ENCODE data around the gene STK4.
"Not testable (repeated sequence)": the region's sequence is repeated elsewhere in the genome, so short reads cannot be mapped to it uniquely, and the experiment has no call there.

The STK4 gene

DNA sequence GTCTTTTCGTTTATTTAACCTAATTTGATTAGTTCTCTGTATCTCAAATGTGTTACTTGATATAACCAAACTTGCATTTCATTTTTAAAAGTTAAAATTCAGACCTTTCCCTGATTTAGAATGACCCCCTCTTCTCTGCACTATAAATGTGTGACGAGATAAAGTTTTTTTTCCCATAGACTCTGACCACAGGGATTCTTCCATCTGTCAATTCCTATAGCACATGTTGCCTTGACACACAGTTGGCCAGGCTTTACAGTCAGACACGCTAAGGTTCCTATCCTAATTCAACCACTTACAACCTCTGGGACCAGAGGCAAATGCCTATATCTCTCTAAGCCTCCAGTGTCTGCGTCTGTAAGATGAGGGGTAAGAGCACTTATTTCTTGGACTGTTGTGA is 94.0 kb downstream of the STK4 start:
- Mint-ChIP-seq H3K4me3 (no peak overlapping the region), H3K36me3 (peaks cover 98% of the 10 kb centered on the region), H3K27ac (peak overlapping the region; percentile 48), H3K4me1 (peaks cover 80% of the 10 kb centered on the region), H3K9me3 (no peaks in the 10 kb centered on the region)
- no peak for ATAC-seq
- no peak for DNase-seq (ENCODE audit: low spot score in 2 of 2)

DNA sequence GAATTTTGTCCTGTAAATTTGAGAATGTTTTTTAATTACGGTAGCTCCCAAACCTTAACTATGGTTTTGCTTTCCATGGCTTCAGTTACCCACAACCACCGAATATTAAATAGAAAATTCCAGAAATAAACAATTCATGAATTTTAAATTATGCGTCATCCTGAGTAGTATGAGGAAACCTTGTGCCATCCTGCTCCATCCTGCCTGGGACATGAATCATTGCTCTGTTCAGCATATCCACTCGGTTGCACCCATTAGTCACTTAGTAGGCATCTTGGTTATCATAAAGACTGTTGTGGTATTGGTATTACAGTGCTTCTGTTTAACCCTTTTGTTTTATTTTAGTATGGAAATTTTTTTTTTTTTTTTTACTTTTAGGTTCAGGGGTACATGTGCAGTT is 94.9 kb downstream of the STK4 start:
- no peak overlapping the region for H3K4me3 Mint-ChIP-seq
- H3K9me3 Mint-ChIP-seq = no peaks in the 10 kb centered on the region
- ATAC-seq = peak; percentile 96
- no peak for DNase-seq (ENCODE audit: low spot score in 2 of 2)
- peaks cover 79% of the 10 kb centered on the region for H3K4me1 Mint-ChIP-seq
- H3K27ac Mint-ChIP-seq = peak overlapping the region; percentile 83
- H3K36me3 Mint-ChIP-seq = peaks cover 98% of the 10 kb centered on the region

DNA sequence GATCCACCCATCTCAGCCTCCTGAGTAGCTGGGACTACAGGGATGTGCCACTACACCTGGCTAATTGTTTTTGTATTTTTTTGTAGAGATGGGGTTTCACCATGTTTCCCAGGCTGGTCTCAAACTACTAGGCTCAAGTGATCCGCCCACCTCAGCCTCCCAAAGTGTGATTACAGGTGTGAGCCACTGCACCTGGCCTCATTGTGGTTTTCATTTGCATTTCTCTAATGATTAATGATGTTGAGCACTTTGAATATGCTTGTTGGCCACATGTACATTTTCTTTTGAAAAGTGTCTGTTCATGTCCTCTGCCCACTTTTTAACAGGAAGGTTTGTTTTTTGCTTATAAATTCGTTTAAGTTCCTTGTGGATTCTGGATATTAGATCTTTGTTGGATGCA is 96.8 kb downstream of the STK4 start:
- peaks cover 98% of the 10 kb centered on the region for H3K36me3 Mint-ChIP-seq
- peak overlapping the region; percentile 79 for H3K27ac Mint-ChIP-seq
- not testable (repeated sequence) for ATAC-seq; DNase-seq (ENCODE audit: low spot score in 2 of 2); H3K4me3 Mint-ChIP-seq; H3K9me3 Mint-ChIP-seq
- H3K4me1 Mint-ChIP-seq = peaks cover 78% of the 10 kb centered on the region

DNA sequence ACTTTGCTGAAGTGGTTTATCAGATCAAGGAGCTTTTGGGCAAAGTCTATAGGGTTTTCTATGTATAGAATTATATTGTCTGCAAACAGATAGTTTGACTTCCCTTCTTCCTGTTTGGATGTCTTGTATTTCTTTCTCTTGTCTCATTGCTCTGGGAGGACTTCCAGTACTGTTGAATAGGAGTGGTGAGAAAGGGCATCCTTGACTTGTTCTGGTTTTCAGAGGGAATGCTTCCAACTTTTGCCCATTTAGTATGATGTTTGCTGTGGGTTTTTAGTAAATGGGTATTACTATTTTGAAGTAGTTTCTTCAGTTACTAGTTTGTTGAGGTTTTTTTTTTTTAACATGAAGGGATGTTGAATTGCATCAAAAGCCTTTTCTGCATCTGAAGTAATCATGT is 98.5 kb downstream of the STK4 start:
- ATAC-seq (no peak), DNase-seq (ENCODE audit: low spot score in 2 of 2) (no peak)
- Mint-ChIP-seq H3K27ac (peak overlapping the region; percentile 79), H3K9me3 (no peaks in the 10 kb centered on the region), H3K4me3 (no peak overlapping the region), H3K4me1 (peaks cover 80% of the 10 kb centered on the region), H3K36me3 (peaks cover 100% of the 10 kb centered on the region)

DNA sequence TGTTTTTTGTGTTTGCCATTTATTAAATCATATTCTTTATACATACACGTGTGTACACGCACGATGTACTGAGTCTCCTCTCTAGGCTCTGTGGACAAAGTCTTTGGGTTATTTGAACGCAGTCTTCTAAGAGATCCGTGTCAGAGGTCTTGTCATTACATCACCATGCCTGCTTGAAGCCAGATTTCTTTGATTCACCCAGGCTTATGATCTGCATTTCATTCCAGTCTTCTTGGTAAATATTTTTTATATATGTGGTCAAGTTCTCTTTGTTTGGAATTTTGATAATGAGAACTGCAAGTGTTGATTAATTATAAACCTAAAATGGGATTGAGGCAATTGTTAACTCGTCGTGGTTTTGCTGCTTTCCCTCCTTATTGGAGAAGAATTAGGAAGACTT is 100.1 kb downstream of the STK4 start:
- no peak for ATAC-seq
- Mint-ChIP-seq H3K9me3 (no peaks in the 10 kb centered on the region), H3K4me3 (no peak overlapping the region), H3K36me3 (peaks cover 100% of the 10 kb centered on the region), H3K4me1 (peaks cover 81% of the 10 kb centered on the region), H3K27ac (no peak overlapping the region)
- DNase-seq (ENCODE audit: low spot score in 2 of 2) = no peak

DNA sequence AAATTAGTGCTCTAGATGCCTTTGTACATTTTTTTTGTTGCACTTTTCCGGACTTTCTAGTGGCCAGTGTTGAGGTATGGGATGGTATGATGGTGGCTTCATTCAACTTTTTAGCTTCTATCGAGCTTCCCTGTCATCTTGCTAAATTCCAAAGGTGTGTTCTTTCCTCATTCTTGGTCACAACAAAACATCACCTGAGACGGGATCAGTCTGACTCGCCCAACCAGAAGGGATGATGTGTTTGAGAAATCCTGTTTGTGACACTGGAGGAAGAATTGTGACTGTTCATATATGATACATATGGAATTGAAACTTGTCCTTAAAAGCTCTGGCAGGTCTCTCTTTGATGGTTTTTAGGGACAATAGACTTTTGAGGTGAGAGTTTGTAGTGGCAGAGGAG is 100.8 kb downstream of the STK4 start:
- H3K4me1 Mint-ChIP-seq = peaks cover 75% of the 10 kb centered on the region
- H3K9me3 Mint-ChIP-seq = no peaks in the 10 kb centered on the region
- H3K4me3 Mint-ChIP-seq = no peak overlapping the region
- H3K27ac Mint-ChIP-seq = peak overlapping the region; percentile 63
- peaks cover 97% of the 10 kb centered on the region for H3K36me3 Mint-ChIP-seq
- ATAC-seq = no peak
- no peak for DNase-seq (ENCODE audit: low spot score in 2 of 2)

DNA sequence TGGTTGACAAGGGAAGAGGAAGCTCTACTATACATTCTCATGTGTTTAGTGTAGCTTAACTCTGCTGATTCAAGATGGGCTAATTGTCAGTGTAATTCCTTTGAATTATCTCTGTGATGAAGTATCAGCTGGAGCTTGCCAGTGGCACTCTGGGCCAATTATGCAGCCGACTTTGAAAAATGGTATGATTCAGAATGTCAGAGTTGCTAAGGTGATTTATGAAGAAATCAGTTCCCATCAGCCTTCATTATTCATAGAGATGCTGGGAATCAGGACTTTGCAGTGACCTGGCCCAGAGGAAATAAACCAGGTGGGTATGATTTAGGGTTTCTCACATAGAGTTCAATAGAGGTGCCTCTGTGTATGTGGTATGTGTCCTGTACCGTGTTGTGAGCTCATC is 101.2 kb downstream of the STK4 start:
- no peak for DNase-seq (ENCODE audit: low spot score in 2 of 2)
- Mint-ChIP-seq H3K27ac (peak overlapping the region; percentile 63), H3K4me1 (peaks cover 73% of the 10 kb centered on the region), H3K4me3 (no peak overlapping the region), H3K9me3 (no peaks in the 10 kb centered on the region), H3K36me3 (peaks cover 97% of the 10 kb centered on the region)
- ATAC-seq = no peak

DNA sequence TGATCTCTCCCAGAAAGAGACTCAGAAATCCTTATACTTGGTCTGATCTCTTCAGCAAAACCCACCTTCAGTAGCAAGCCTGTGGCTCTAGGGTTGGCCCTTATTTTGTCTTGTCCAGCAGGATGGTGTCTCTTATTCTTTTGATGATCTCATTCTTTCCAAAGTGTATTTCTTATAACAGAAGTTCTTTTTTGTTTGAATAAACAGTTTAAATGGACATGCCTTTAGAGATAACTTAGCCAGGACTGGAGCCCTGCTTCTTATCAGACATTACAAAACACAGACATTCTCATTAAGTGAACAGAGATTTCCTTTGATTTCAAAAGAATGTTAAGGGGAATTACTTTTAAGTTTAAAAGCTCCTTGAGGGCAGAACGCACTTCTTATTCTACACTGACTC is 102.9 kb downstream of the STK4 start:
- DNase-seq (ENCODE audit: low spot score in 2 of 2) = no peak
- no peak for ATAC-seq
- no peaks in the 10 kb centered on the region for H3K9me3 Mint-ChIP-seq
- H3K36me3 Mint-ChIP-seq = peaks cover 92% of the 10 kb centered on the region
- peak overlapping the region; percentile 79 for H3K27ac Mint-ChIP-seq
- H3K4me3 Mint-ChIP-seq = no peak overlapping the region
- peaks cover 73% of the 10 kb centered on the region for H3K4me1 Mint-ChIP-seq

DNA sequence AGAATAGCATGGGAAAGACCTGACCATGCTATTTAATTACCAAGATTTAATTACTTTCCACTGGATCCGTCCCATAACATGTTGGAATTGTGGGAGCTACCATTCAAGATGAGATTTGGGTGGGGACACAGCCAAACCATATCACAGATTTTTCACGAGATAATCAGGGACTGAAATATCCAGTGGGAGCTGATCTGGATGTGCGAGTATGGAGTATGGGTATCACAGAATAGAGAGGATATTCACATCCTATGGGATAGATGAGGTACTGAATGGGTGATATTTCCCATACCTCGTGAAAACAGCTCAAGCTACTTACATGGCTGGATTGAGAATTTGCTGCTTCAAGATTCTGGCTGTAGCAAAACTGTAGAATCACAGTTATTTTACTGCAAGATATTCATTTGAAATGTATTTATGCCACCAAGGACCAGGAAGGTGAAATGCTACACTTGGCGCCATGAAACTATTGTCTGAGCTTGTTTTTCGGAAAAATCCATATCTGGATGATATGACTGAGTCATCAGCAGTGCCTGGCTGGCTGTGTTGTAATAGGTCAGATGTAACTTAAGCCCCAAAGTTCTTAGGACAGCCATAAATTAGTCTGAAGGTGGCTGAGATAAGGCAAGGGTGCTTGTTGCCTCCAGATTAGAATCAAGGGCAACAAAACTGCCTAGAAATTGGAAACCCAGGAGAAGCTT is 104.8 kb downstream of the STK4 start:
- Mint-ChIP-seq H3K4me3 (no peak overlapping the region), H3K4me1 (peaks cover 55% of the 10 kb centered on the region), H3K36me3 (peaks cover 92% of the 10 kb centered on the region), H3K9me3 (no peaks in the 10 kb centered on the region), H3K27ac (peak overlapping the region; percentile 85)
- DNase-seq (ENCODE audit: low spot score in 2 of 2) (no peak), ATAC-seq (no peak)

DNA sequence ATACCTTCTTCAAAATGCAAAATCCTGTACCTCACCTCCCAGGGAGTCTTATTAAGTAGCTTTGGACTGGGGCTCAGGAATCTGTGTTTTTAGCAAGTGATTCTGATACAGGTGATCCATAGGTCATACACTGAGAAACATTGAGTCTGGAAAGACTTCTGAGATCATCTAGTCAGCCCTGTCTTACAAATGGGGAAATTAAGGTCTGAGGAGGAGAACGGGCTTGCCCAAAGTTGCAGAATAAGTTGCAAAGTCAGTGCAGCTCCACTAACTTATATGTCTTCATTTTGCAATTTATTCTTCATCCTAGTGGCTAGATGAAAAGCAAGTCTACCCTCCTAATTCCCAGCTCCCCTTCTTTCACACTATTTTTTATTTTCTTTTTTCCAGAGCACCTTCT is 105.8 kb downstream of the STK4 start:
- Mint-ChIP-seq H3K4me3 (no peak overlapping the region), H3K36me3 (peaks cover 92% of the 10 kb centered on the region), H3K27ac (peak overlapping the region; percentile 85), H3K4me1 (peaks cover 47% of the 10 kb centered on the region), H3K9me3 (no peaks in the 10 kb centered on the region)
- DNase-seq (ENCODE audit: low spot score in 2 of 2) = no peak
- no peak for ATAC-seq

DNA sequence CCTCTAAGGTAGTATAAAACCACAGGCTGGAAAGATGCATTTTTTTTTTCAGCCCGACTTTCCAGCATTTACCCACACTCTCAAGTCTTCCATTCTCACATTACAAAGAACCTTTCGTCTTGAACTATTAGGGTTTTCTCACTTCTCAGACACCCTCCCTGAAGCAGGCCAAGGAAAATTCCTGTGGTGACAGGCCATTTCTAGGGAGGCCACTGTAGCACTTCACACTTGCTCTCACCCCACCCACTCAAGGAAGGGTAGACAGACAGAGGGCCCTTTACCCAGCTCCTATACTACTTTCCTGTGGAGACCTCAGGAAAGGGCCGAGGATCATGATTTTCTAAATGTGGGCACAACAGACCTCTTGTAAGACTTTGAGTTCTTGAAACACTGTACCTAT is 106.9 kb downstream of the STK4 start:
- no peaks in the 10 kb centered on the region for H3K9me3 Mint-ChIP-seq
- ATAC-seq (no peak), DNase-seq (ENCODE audit: low spot score in 2 of 2) (no peak)
- peaks cover 41% of the 10 kb centered on the region for H3K4me1 Mint-ChIP-seq
- peak overlapping the region; percentile 85 for H3K27ac Mint-ChIP-seq
- no peak overlapping the region for H3K4me3 Mint-ChIP-seq
- peaks cover 92% of the 10 kb centered on the region for H3K36me3 Mint-ChIP-seq

DNA sequence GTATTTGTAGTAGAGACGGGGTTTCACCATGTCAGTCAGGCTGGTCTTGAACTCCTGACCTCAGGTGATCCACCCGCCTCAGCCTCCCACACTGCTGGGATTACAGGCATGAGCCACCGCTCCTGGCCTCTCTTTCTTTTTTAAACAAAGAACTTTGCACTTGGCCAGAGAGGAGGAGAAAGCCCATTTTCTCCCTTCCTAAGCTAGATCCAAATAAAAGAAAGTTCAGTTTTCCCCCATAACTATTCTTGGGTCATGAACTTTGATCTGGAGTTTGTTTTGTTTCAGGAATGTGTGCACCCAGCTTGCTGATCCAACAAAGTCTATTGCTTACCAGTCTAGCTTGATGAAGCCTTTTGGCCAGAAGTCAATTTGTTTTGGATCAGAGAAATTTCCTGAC is 111.2 kb downstream of the STK4 start:
- Mint-ChIP-seq H3K27ac (no peak overlapping the region), H3K36me3 (peaks cover 95% of the 10 kb centered on the region), H3K4me1 (peaks cover 16% of the 10 kb centered on the region), H3K9me3 (peaks cover 4% of the 10 kb centered on the region), H3K4me3 (no peak overlapping the region)
- no peak for DNase-seq (ENCODE audit: low spot score in 2 of 2)
- ATAC-seq = no peak

DNA sequence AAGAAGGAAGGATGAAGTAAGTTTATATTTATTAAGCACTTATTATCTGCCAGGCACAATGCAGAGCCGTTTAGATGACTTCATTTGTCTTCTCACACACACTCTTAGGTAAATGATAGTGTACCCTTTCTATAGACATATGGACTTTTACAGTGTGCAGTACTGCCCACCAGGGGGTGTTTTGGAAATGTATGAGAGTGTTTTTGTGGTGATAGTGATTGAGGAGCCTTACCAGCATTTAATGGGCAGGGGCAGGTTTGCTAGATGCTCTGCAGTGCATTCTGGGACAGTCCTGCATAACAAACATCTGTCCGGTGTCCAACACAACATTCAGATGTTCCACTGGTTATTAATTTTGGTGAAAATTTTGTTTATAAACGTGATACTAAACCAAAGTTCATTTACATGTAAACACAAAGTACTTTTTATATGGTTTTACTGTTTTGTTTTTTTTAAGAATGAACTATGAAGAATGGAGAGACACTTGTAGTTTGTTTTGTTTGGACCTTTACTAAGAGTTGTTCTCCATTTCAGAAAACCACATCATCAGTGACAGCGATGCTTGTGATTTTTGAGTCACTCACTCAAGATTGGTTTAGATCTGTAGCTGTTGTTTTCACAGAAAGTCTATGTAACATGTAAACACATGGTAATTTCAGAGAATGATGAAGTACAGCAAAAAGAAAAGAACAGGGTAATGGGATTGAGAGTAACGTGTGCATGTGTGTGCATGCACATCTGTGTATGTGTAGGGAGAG is 114.7 kb downstream of the STK4 start:
- ATAC-seq (no peak), DNase-seq (ENCODE audit: low spot score in 2 of 2) (no peak)
- H3K27ac Mint-ChIP-seq = peak overlapping the region; percentile 26
- peaks cover 4% of the 10 kb centered on the region for H3K9me3 Mint-ChIP-seq
- no peak overlapping the region for H3K4me3 Mint-ChIP-seq
- H3K4me1 Mint-ChIP-seq = peaks cover 6% of the 10 kb centered on the region
- peaks cover 96% of the 10 kb centered on the region for H3K36me3 Mint-ChIP-seq

DNA sequence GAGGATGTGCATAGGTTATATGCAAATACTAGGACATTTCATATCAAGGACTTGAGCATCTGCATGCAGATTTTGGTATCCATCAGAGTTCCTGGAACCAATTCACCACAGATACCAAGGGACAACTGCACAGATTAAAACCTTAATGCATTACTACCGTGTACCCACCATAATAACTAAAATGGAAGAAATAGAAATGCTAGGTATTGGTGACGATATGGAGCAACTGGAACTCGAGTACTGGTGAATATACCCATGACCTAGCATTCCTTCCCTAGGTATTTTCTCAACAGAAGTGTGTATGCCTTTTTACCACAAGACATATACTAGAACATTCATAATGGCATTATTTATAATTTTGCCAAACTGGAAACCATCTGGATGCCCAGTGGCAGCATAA is 116.2 kb downstream of the STK4 start:
- Mint-ChIP-seq H3K4me3 (no peak overlapping the region), H3K27ac (peak overlapping the region; percentile 78), H3K9me3 (peaks cover 4% of the 10 kb centered on the region), H3K36me3 (peaks cover 94% of the 10 kb centered on the region), H3K4me1 (peaks cover 12% of the 10 kb centered on the region)
- no peak for DNase-seq (ENCODE audit: low spot score in 2 of 2)
- ATAC-seq = no peak

DNA sequence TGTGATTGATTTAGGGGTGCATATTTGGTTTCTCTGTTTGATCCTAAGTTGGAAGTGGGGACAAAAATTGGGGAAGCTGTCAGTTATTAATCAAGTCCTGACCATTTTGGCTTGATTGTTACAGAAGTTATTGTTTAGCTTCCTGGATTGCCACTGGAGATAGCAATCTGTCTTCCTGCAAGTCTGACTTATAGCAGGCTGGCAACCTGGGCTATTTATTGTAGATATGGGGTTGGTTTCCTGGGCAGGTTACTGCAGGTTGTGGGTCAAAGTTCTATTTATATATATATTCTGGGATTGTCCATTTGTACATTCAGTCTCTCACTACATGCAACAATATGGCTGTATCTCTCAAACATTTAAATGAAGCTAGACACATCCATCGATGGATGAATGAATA is 116.8 kb downstream of the STK4 start:
- H3K4me3 Mint-ChIP-seq = no peak overlapping the region
- H3K9me3 Mint-ChIP-seq = peaks cover 4% of the 10 kb centered on the region
- H3K27ac Mint-ChIP-seq = peak overlapping the region; percentile 78
- ATAC-seq (no peak), DNase-seq (ENCODE audit: low spot score in 2 of 2) (no peak)
- peaks cover 12% of the 10 kb centered on the region for H3K4me1 Mint-ChIP-seq
- peaks cover 93% of the 10 kb centered on the region for H3K36me3 Mint-ChIP-seq

DNA sequence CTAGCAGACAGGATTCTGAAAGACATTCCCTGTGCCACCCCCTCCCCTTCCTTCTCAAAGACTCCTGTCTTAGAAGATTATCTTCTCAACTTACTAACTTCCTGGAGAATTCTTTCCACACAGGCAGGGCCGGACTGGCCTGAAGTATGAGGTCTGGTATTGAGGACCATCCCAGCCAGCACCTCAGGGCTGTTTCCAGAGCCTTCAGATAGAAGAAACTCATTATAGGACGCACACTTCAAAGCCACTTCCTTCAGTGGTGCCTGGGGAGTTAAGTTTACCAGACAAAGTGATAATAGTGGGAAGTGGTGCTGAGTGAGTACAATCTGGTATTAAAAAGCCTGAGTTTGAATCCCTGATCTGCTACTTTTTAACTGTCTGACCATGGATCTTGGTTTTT is 119.0 kb downstream of the STK4 start:
- Mint-ChIP-seq H3K4me1 (peaks cover 6% of the 10 kb centered on the region), H3K36me3 (peaks cover 86% of the 10 kb centered on the region)

More for the DNA sequence above, 119.0 kb downstream of the STK4 start:
- Mint-ChIP-seq H3K9me3 (peaks cover 4% of the 10 kb centered on the region), H3K27ac (peak overlapping the region; percentile 78), H3K4me3 (no peak overlapping the region)
- ATAC-seq (no peak), DNase-seq (ENCODE audit: low spot score in 2 of 2) (no peak)

All from stimulated activated effector memory CD8-positive, alpha-beta T cell treated with anti-CD3 and anti-CD28 coated beads, Interleukin-12 subunit alpha, Interleukin-12 subunit beta, amount 100 ng/mL, for 72 hours (primary cell).